Activated CD8-positive, alpha-beta memory T cell treated with anti-CD3 and anti-CD28 coated beads for 36 hours (primary cell): ENCODE measurements around the gene LILRA6. TPM values are rescaled to one million over a fixed set of nuclear protein-coding genes. Genes with fewer than 3 reads are reported as not detected.
"Not testable (repeated sequence)": the region's sequence is repeated elsewhere in the genome, so short reads cannot be mapped to it uniquely, and the experiment has no call there.

Experiments
- CTCF ChIA-PET: fragments of 350-600 bp; sonication (Branson Sonifier 250); formaldehyde crosslinking; loops from one replicate; lab custom pipeline; 2021; ENCODE audit warnings: antibody characterized with exemption; lab: Charles Lee
- POLR2A ChIA-PET: fragments of 350-600 bp; sonication (Branson Sonifier 250); formaldehyde crosslinking; loops from one replicate; lab custom pipeline; 2021; ENCODE audit warnings: antibody characterized with exemption; lab: Charles Lee
- total RNA-seq, 2 experiments: library from RNA; stranded (reverse); gene quantifications; one replicate each; pipeline ENCODE4 v1.2.3, GENCODE V29; 2021

The LILRA6 gene
- total RNA-seq: not detected

GRCh38 chr19:54242646-54243045 lies at the start of gene LILRA6:
Gene LILRA6, minus strand, starts transcription at chr19:54242790.
- POLR2A ChIA-PET: not testable (repeated sequence)

GRCh38 chr19:54289160-54289559 lies 46.6 kb upstream of the LILRA6 start:
- POLR2A ChIA-PET, CTCF ChIA-PET: not testable (repeated sequence)

More at GRCh38 chr19:54242646-54243045, at the start of gene LILRA6:
- CTCF ChIA-PET: not testable (repeated sequence)

- CTCF ChIA-PET: no interaction called here
- POLR2A ChIA-PET: no interaction called here
These were observed 44.9 kb upstream of the LILRA6 start for GRCh38 chr19:54287456-54287855.

GRCh38 chr19:54286283-54286682 lies 43.7 kb upstream of the LILRA6 start:
- CTCF ChIA-PET, POLR2A ChIA-PET: not testable (repeated sequence)

- CTCF ChIA-PET, POLR2A ChIA-PET: not testable (repeated sequence)
These were observed 43.0 kb upstream of the LILRA6 start for GRCh38 chr19:54285427-54286056.

DNA sequence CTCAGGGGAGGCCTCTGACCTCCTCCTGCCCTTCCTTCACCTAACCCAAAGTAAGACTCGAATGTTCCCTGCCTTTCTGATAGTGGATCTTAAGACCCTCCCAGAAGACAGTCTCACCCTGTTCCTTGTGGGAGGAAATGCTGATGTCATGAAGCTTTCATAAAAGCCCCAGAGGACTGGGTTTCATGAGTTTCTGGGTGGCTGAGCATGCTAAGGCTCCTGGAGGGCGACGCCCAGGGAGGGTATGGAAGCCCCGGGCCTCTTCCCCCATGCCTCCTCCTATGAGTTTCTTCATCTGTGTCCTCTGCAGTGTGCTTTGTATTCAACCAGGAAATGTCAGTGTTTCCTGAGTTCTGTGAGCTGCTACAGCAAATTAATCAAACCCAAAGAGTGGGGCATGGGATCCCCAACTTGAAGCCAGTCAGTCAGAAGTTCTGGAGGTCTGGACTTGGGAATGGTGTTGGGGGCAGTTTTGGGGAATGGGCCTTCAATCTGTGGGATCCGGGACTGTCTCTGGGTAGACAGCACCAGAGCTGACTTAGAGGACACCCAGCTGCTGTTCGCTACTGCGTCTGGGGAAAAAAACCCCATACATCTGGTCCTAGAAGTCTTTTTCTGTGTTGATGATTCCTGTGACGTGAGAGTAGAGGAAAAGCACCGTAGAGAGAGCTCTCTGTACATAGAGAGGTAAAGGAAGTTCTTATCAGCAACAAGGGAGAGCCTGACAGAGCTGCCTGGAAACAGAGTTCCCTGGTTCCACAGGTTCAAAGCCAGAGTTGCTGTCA lies 40.3 kb upstream of the LILRA6 start:
- CTCF ChIA-PET: no interaction called here
- POLR2A ChIA-PET: no interaction called here

DNA sequence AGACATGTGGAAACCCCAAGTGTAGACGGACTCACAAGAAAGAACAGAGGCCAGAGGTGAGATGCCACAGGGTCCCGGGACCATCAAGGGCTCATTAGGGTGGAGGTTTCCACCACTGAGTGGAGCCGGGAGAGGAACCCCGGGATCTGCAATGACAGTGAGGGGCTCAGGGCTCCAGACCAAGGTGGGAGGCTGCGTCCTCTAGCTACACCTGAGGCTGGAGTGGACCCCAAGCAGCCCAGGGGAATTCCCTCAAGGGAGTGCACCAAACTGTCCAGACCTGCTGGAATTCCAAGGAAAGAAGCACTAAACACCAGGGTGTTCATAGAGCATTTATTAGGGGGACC lies 39.1 kb upstream of the LILRA6 start:
- CTCF ChIA-PET: not testable (repeated sequence)

DNA sequence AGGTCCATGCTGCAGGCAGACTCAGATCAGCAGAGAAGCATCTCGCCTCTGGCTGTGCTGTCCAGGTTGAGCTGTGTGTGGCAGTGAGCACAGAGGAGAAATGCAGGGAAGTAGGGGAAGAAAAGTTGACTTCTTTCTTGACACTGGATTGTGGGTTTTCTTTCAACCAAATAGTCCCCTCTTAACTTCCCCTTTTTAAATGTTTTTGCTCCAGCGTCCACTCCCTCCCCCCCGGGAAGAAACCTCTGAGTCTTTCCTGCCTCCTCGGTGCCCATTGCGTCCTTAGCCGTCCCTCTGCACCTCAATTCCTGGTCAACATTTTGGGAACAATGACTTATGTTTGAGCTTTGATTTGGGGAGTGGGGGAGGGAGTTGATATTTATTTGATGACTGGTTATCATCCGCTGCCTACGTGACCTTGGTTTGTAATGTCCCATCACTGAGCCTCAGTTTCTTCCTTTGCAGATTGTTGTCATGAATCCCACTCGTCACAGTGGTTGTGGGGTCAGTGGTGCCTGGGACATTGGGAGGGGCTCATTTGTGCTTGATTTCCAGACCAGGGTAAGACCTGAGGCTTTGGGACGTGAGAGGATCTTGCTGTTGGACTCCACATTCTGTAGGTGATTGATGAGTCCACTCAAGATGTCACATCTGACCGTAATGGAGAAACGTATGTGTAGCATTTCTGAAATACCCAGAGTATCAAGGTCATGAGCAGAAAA lies 38.6 kb upstream of the LILRA6 start, which contains the start of gene LILRB2:
LILRB2 (minus strand) TSS at position 104 of the 722 bp plus-strand sequence. CDS start 614 bp downstream, outside the sequence.
- CTCF ChIA-PET: no interaction called here
- POLR2A ChIA-PET: no interaction called here

More for the DNA sequence above, 39.1 kb upstream of the LILRA6 start:
- POLR2A ChIA-PET: not testable (repeated sequence)

GRCh38 chr19:54280441-54280840 lies 37.9 kb upstream of the LILRA6 start:
- CTCF ChIA-PET: interaction anchor here (0.6 kb wide), 1 partner anchor 115 kb away, joined by 3 read pairs; no protein-coding TSS in a partner anchor

DNA sequence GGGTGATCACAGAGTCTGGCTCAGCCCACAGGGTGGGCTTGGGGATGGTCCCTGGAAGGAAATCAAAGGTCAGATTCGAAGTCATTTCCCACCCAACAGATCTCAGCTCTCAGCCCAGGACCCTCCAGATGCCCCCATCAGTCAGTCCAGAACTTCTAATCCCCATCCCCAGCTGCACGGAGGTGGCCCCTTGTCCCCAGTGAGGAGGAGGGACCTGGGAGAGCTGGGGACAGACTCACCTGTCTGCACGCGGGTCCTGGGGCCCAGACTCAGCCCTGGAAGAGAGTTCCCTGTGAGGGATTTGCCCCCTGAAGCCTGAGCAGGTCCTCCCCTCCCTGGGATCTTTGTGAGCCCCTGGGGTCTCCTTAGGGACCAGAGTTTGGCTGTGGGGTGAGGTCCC lies 37.4 kb upstream of the LILRA6 start:
- POLR2A ChIA-PET: not testable (repeated sequence)
- CTCF ChIA-PET: interaction anchor here (0.6 kb wide), 1 partner anchor 115 kb away, joined by 3 read pairs; no protein-coding TSS in a partner anchor

More at GRCh38 chr19:54280441-54280840, 37.9 kb upstream of the LILRA6 start:
- POLR2A ChIA-PET: not testable (repeated sequence)

DNA sequence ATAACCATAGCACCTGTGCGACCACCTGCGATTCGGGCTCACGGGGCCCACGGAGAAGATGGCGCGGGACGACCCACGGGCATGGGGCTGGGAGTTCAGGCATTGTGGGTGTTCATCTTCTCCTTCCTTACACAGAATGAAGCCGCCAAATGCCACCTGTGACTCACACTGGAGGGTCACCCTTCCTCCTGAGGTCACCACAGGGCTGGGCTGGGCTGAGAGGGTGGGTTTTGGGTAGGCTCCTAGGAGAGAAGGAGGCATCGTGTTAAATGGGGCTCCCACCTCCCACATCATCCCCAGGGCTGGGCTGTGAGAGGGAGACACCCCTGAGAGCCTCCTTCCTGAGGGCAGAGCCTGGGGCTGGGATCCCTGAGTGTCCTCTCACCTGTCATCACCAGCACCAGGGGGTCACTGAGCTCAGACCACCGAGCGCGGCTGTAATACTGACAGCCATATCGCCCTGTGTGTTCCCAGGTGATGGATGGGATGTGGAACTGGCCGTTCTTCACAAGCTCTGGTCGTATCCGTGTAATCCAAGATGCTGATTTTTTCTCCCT lies 36.9 kb upstream of the LILRA6 start:
- ChIA-PET POLR2A (no interaction called here), CTCF (no interaction called here)

GRCh38 chr19:54278571-54279195 lies 36.1 kb upstream of the LILRA6 start:
- POLR2A ChIA-PET: not testable (repeated sequence)
- CTCF ChIA-PET: interaction anchor here (1.1 kb wide), 1 partner anchor 13 kb away, joined by 3 read pairs; no protein-coding TSS in a partner anchor

DNA sequence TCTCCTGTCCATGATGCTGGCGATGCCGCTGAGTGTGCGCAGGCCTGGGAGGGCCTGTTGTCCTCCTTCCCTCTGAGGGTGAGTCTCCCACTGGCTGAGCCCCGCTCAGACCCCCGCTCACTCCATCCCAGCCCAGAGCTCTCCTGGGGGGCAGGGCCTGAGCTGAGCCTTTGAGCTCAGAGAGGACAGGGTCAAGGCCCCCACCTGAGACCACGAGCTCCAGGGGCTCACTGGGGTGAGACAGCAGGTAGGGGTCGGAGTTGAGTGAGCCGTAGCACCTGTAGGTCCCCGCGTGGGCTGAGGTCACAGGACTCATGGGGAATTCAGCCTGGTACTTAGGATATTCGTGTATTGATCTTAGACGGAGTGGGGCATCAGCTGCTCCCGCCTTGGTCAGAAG lies 35.5 kb upstream of the LILRA6 start:
- CTCF ChIA-PET: interaction anchor here (1.1 kb wide), 1 partner anchor 12 kb away, joined by 3 read pairs; no protein-coding TSS in a partner anchor
- POLR2A ChIA-PET: not testable (repeated sequence)

DNA sequence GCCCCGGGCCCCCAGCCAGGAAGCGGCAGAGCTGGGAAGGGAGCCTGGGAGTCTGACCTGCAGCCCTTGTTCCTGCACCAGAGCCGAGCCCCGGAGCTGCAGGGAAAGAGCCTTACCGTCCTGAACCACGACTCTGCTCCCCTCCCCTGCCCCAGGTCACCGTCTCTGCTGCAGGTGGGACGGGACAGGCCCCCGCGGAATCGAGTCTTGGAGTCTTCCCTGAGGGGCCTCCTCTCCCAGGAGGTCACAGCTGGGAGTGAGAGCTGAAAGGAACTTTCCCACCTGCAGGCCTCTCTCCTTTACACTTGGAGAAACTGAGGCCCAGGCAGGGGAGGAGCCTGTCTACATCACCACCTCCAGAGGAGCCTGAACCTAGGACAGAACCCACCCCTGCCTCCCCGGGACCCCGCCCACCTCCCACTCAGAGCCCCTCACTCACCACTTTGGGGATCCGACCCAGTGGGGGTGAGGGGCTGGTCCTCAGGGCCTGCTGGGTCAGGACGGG lies 34.6 kb upstream of the LILRA6 start:
- POLR2A ChIA-PET, CTCF ChIA-PET: not testable (repeated sequence)

GRCh38 chr19:54275951-54276350 lies 33.4 kb upstream of the LILRA6 start:
- ChIA-PET CTCF (no interaction called here), POLR2A (no interaction called here)

- POLR2A ChIA-PET, CTCF ChIA-PET: not testable (repeated sequence)
These were observed 31.9 kb upstream of the LILRA6 start for GRCh38 chr19:54274516-54274915.

DNA sequence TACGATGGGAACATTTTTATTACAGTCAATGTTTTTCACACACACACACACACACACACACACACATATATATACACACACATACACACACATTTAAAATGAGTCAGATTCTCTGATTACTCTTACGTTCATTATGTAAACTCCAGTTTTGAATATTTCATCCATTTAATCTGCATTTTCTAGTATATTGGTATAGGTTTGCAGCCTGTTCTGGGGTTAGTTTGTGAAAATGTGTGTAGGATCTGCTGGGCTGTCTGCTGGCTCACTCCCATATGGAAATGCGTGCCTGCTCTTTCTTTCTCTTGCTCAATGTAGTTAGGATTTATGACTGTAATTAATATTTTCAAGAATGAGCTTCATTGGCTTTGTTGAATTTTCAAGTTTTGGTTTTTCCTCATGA lies 31.2 kb upstream of the LILRA6 start:
- CTCF ChIA-PET: no interaction called here
- POLR2A ChIA-PET: no interaction called here

DNA sequence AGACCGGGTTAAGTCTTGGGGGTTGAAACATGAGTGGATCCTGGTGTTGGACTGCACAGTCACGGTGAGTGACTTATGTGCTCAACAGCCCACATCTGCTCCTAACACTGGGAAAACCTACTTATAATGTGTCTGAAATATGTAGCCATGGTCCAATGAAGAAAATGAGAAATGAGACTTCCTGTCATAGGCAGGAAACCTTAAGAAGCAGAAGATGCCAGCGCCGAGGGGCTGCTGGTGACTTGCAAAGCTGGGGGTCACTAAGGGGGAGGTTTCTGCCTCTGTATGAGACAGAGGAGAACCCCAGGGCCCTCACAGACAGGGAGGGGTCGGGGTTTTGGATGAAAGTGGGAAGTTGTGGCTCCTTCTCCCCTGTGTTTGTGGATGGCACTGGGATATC lies 29.6 kb upstream of the LILRA6 start:
- CTCF ChIA-PET, POLR2A ChIA-PET: not testable (repeated sequence)

- CTCF ChIA-PET, POLR2A ChIA-PET: not testable (repeated sequence)
These were observed 29.0 kb upstream of the LILRA6 start for GRCh38 chr19:54271587-54271986.
